Keratinocyte (primary cell): ENCODE results near the gene SMARCA4. TPM values are rescaled to one million over a fixed set of nuclear protein-coding genes. Genes with fewer than 3 reads are reported as not detected.

Experiments
- DNase-seq: peaks from one replicate; pipeline ENCODE4 v3.0.0-alpha.2; 2011; ENCODE audit warnings: low read depth, missing footprints, low spot score
- FAIRE-seq: peaks from 2 replicates; lab custom pipeline; 2011; peaks lifted over from hg19 to GRCh38; lab: Jason Lieb, UNC
- H2AFZ ChIP-seq: 2 replicates; pipeline ENCODE4 v1.6.0; 2012; ENCODE audit warnings: low read length, control low read depth, inconsistent platforms; ENCODE audit not compliant: control insufficient read depth
- H3K27ac ChIP-seq: 2 replicates; pipeline ENCODE4 v1.5.1; 2011; ENCODE audit warnings: low read length; ENCODE audit not compliant: control insufficient read depth, insufficient read depth
- H3K27me3 ChIP-seq: 3 replicates; pipeline ENCODE4 v1.6.0; 2011; ENCODE audit warnings: low read length; ENCODE audit not compliant: control insufficient read depth, insufficient read depth; ENCODE audit errors: extremely low read depth
- H3K36me3 ChIP-seq, 2 experiments: 2 replicates in 1 of 2; 3 replicates in 1 of 2; pipeline ENCODE4 v1.5.1; 2011; ENCODE audit warnings: low read length in 2 of 2, mild to moderate bottlenecking in 1 of 2; ENCODE audit not compliant: control insufficient read depth in 2 of 2, insufficient read depth in 2 of 2; ENCODE audit errors: extremely low read depth in 1 of 2
- H3K4me1 ChIP-seq: 3 replicates; pipeline ENCODE4 v1.5.1; 2011; ENCODE audit warnings: low read length; ENCODE audit not compliant: control insufficient read depth, insufficient read depth; ENCODE audit errors: extremely low read depth
- H3K4me2 ChIP-seq: 3 replicates; pipeline ENCODE4 v1.6.0; 2011; ENCODE audit warnings: low read depth, low read length; ENCODE audit not compliant: control insufficient read depth, insufficient read depth; ENCODE audit errors: extremely low read depth
- H3K4me3 ChIP-seq, 3 experiments: fragments of 200-600 bp in 1 of 3; sonication (generic) in 1 of 3; 2 replicates in 2 of 3; 3 replicates in 1 of 3; pipeline ENCODE4 v1.5.1; 2011 to 2016; ENCODE audit warnings: low read length in 3 of 3, mild to moderate bottlenecking in 3 of 3, control low read depth in 2 of 3, inconsistent platforms in 1 of 3, low read depth in 1 of 3, mixed read lengths in 1 of 3, mixed run types in 1 of 3, moderate library complexity in 1 of 3; ENCODE audit not compliant: control insufficient read depth in 2 of 3, insufficient read depth in 2 of 3; ENCODE audit errors: extremely low read depth in 1 of 3
- H3K79me2 ChIP-seq: 2 replicates; pipeline ENCODE4 v1.6.0; 2012; ENCODE audit warnings: low read length; ENCODE audit not compliant: control insufficient read depth, insufficient read depth
- H3K9ac ChIP-seq: 3 replicates; pipeline ENCODE4 v1.6.0; 2011; ENCODE audit warnings: low read length; ENCODE audit not compliant: control insufficient read depth, insufficient read depth; ENCODE audit errors: extremely low read depth
- H3K9me1 ChIP-seq: 3 replicates; pipeline ENCODE4 v1.6.0; 2011; ENCODE audit warnings: low read length; ENCODE audit not compliant: control insufficient read depth, insufficient read depth; ENCODE audit errors: extremely low read depth
- H3K9me3 ChIP-seq: 2 replicates; pipeline ENCODE4 v1.5.1; 2012; ENCODE audit warnings: low read depth, low read length; ENCODE audit not compliant: control insufficient read depth
- H4K20me1 ChIP-seq: 3 replicates; pipeline ENCODE4 v1.6.0; 2011; ENCODE audit warnings: low read length; ENCODE audit not compliant: control insufficient read depth, insufficient read depth; ENCODE audit errors: extremely low read depth
- CTCF ChIP-seq, 3 experiments: IDR thresholded peaks in 1 of 3; conservative IDR thresholded peaks in 1 of 3; optimal IDR thresholded peaks in 1 of 3; 2 replicates in 2 of 3; 3 replicates in 1 of 3; pipeline versions ENCODE3 to v1.5.1; 2011; ENCODE audit warnings: low read length in 3 of 3, mild to moderate bottlenecking in 3 of 3, moderate library complexity in 2 of 3, control low read depth in 1 of 3, inconsistent platforms in 1 of 3; ENCODE audit not compliant: insufficient read depth in 2 of 3; ENCODE audit errors: extremely low read depth in 1 of 3
- EZH2 ChIP-seq: IDR thresholded peaks from one replicate; pipeline ENCODE4 v1.6.1; 2012; ENCODE audit warnings: inconsistent platforms, mild to moderate bottlenecking, low read length, moderate library complexity
- dilution Hi-C: fragments of 300-500 bp; cut with MboI; formaldehyde crosslinking; loops from one replicate; pipeline ENCODE4 v1.7.0; 2020; ENCODE audit warnings: low sequenced_read_pairs; ENCODE audit not compliant: extremely low pct_ligation_motif_present
- polyA plus RNA-seq, 5 experiments: library from polyadenylated mRNA; depleted of rRNA in 3 of 5; stranded (reverse) in 3 of 5; stranded (forward) in 1 of 5; unstranded in 1 of 5; fragments of >200 nt; gene quantifications; 1 replicate in 1 of 5; 2 replicates in 3 of 5; 3 replicates in 1 of 5; pipeline versions ENCODE4 v1.2.1 to v1.2.3, GENCODE V29; 2011 to 2012; ENCODE audit warnings: missing spikeins in 2 of 5, low read depth in 1 of 5, low replicate concordance in 1 of 5

The SMARCA4 gene
- polyA plus RNA-seq, 1 donor (not counting 4 experiments of a cell fraction or from before 2014, with no cell fraction given): 33.1 TPM

- dilution Hi-C loops: no loop called here
- H3K4me3 ChIP-seq: no peak overlapping the region
- peaks cover 68% of the 10 kb centered on the region for H4K20me1 ChIP-seq
- H3K9me3 ChIP-seq: no peaks in the 10 kb centered on the region
- H3K9me1 ChIP-seq: no peaks in the 10 kb centered on the region
- H3K9ac ChIP-seq: no peak overlapping the region
- FAIRE-seq (no peak), DNase-seq (no peak)
- no peak for TF ChIP-seq CTCF (optimal IDR thresholded peaks at IDR 0.05 in 1 of 3, IDR thresholded peaks at IDR 0.05 in 1 of 3, conservative IDR thresholded peaks at IDR 0.05 in 1 of 3; ENCODE audit: extremely low read depth in 1 of 3, insufficient read depth in 2 of 3, low read length in 3 of 3)
- no peak for TF ChIP-seq EZH2
- H3K36me3 ChIP-seq: peaks cover 52 to 71% of the 10 kb centered on the region in 2 experiments
- H3K79me2 ChIP-seq: peaks cover 71% of the 10 kb centered on the region
- no peak overlapping the region for H3K4me2 ChIP-seq
- no peaks in the 10 kb centered on the region for H3K27me3 ChIP-seq
- no peak overlapping the region for H3K27ac ChIP-seq
- H3K4me1 ChIP-seq: no peaks in the 10 kb centered on the region
- H2AFZ ChIP-seq: no peak overlapping the region
Observed at GRCh38 chr19:11106477-11106876, 145.6 kb downstream of the SMARCA4 start.

GRCh38 chr19:11108746-11109145, 147.9 kb downstream of the SMARCA4 start:
- FAIRE-seq (no peak), DNase-seq (no peak)
- H3K4me2 ChIP-seq: no peak overlapping the region
- H4K20me1 ChIP-seq: peaks cover 68% of the 10 kb centered on the region
- dilution Hi-C loops: no loop called here
- H3K27ac ChIP-seq: no peak overlapping the region
- H3K4me1 ChIP-seq: no peaks in the 10 kb centered on the region
- no peak for TF ChIP-seq CTCF (optimal IDR thresholded peaks at IDR 0.05 in 1 of 3, IDR thresholded peaks at IDR 0.05 in 1 of 3, conservative IDR thresholded peaks at IDR 0.05 in 1 of 3; ENCODE audit: extremely low read depth in 1 of 3, insufficient read depth in 2 of 3, low read length in 3 of 3)
- TF ChIP-seq EZH2: no peak
- H3K4me3 ChIP-seq: no peak overlapping the region
- no peak overlapping the region for H2AFZ ChIP-seq
- no peak overlapping the region for H3K9ac ChIP-seq
- H3K27me3 ChIP-seq: no peaks in the 10 kb centered on the region
- no peaks in the 10 kb centered on the region for H3K9me3 ChIP-seq
- peaks cover 70% of the 10 kb centered on the region for H3K79me2 ChIP-seq
- peaks cover 56 to 70% of the 10 kb centered on the region in 2 experiments for H3K36me3 ChIP-seq
- no peaks in the 10 kb centered on the region for H3K9me1 ChIP-seq
